WERI-Rb-1 (cell line): ENCODE measurements around the gene CCDC85A.

Source experiments
- DNase-seq: peaks from one replicate; pipeline ENCODE4 v3.0.0-alpha.2; 2020
- H3K27ac ChIP-seq: fragments of 250-450 bp; sonication (Bioruptor Pico); 2 replicates; pipeline ENCODE4 v1.5.1; 2020; ENCODE audit warnings: mild to moderate bottlenecking, moderate library complexity
- H3K27me3 ChIP-seq: fragments of 250-450 bp; sonication (Bioruptor Pico); 2 replicates; pipeline ENCODE4 v1.5.1; 2021; ENCODE audit warnings: mild to moderate bottlenecking, low read depth, moderate library complexity; ENCODE audit not compliant: insufficient read depth, severe bottlenecking
- H3K36me3 ChIP-seq: fragments of 250-450 bp; sonication (Bioruptor Pico); 2 replicates; pipeline ENCODE4 v1.5.1; 2020; ENCODE audit warnings: mild to moderate bottlenecking, moderate library complexity
- H3K4me3 ChIP-seq: 2 replicates; pipeline ENCODE4 v1.5.1; 2011; ENCODE audit warnings: low read depth, mild to moderate bottlenecking, control low read depth, low read length
- H3K9me3 ChIP-seq: fragments of 250-450 bp; sonication (Bioruptor Pico); 2 replicates; pipeline ENCODE4 v1.5.1; 2021; ENCODE audit warnings: mild to moderate bottlenecking, moderate library complexity; ENCODE audit not compliant: severe bottlenecking
- CTCF ChIP-seq: IDR thresholded peaks from 2 replicates; pipeline ENCODE4 v1.5.1; 2011; ENCODE audit warnings: low read depth, mild to moderate bottlenecking, control low read depth, inconsistent platforms, low read length

The CCDC85A gene

GRCh38 chr2:56314796-56315195 lies 131.0 kb downstream of the CCDC85A start:
- no peak for DNase-seq
- H3K9me3 ChIP-seq = no peaks in the 10 kb centered on the region
- H3K36me3 ChIP-seq = no peaks in the 10 kb centered on the region
- no peak for TF ChIP-seq CTCF
- no peaks in the 10 kb centered on the region for H3K27me3 ChIP-seq
- H3K27ac ChIP-seq = no peak overlapping the region
- no peak overlapping the region for H3K4me3 ChIP-seq

GRCh38 chr2:56315376-56315775 lies 131.6 kb downstream of the CCDC85A start:
- TF ChIP-seq CTCF = no peak
- H3K9me3 ChIP-seq = no peaks in the 10 kb centered on the region
- no peak for DNase-seq
- H3K27me3 ChIP-seq = no peaks in the 10 kb centered on the region
- H3K36me3 ChIP-seq = no peaks in the 10 kb centered on the region
- no peak overlapping the region for H3K27ac ChIP-seq
- H3K4me3 ChIP-seq = no peak overlapping the region

- H3K36me3 ChIP-seq = no peaks in the 10 kb centered on the region
- no peaks in the 10 kb centered on the region for H3K27me3 ChIP-seq
- H3K27ac ChIP-seq = no peak overlapping the region
- no peaks in the 10 kb centered on the region for H3K9me3 ChIP-seq
- no peak for TF ChIP-seq CTCF
- H3K4me3 ChIP-seq = no peak overlapping the region
- DNase-seq = no peak
These were observed 132.2 kb downstream of the CCDC85A start for GRCh38 chr2:56316011-56316410.

GRCh38 chr2:56318147-56318546 lies 134.4 kb downstream of the CCDC85A start:
- no peak for TF ChIP-seq CTCF
- Histone ChIP-seq H3K9me3 (peaks cover 5% of the 10 kb centered on the region), H3K36me3 (no peaks in the 10 kb centered on the region)

GRCh38 chr2:56325661-56326345 lies 142.0 kb downstream of the CCDC85A start:
- no peaks in the 10 kb centered on the region for H3K36me3 ChIP-seq
- no peak for TF ChIP-seq CTCF
- no peak for DNase-seq
- no peaks in the 10 kb centered on the region for H3K27me3 ChIP-seq
- no peak overlapping the region for H3K4me3 ChIP-seq
- H3K27ac ChIP-seq = no peak overlapping the region
- peaks cover 5% of the 10 kb centered on the region for H3K9me3 ChIP-seq

More at GRCh38 chr2:56318147-56318546, 134.4 kb downstream of the CCDC85A start:
- no peak overlapping the region for H3K27ac ChIP-seq
- no peak overlapping the region for H3K4me3 ChIP-seq
- H3K27me3 ChIP-seq = no peaks in the 10 kb centered on the region
- no peak for DNase-seq

GRCh38 chr2:56326346-56326741 lies 142.6 kb downstream of the CCDC85A start:
- H3K27me3 ChIP-seq = no peaks in the 10 kb centered on the region
- no peak for DNase-seq
- H3K9me3 ChIP-seq = peaks cover 5% of the 10 kb centered on the region
- TF ChIP-seq CTCF = no peak
- no peak overlapping the region for H3K4me3 ChIP-seq
- no peaks in the 10 kb centered on the region for H3K36me3 ChIP-seq
- no peak overlapping the region for H3K27ac ChIP-seq
